LHCN-M2 (cell line): ENCODE results near the gene NRG3. TPM values are rescaled to one million over a fixed set of nuclear protein-coding genes. Genes with fewer than 3 reads are reported as not detected.

Experiments
- DNase-seq: peaks from one replicate; pipeline ENCODE4 v3.0.0-alpha.2; 2012; ENCODE audit warnings: low read depth
- total RNA-seq: library from RNA; depleted of rRNA; stranded (reverse); fragments of >200 nt; gene quantifications from 2 replicates; pipeline ENCODE4 v1.2.3, GENCODE V29; 2014

NRG3 gene
- total RNA-seq, 1 experiment from 2014 or later: not detected

DNA sequence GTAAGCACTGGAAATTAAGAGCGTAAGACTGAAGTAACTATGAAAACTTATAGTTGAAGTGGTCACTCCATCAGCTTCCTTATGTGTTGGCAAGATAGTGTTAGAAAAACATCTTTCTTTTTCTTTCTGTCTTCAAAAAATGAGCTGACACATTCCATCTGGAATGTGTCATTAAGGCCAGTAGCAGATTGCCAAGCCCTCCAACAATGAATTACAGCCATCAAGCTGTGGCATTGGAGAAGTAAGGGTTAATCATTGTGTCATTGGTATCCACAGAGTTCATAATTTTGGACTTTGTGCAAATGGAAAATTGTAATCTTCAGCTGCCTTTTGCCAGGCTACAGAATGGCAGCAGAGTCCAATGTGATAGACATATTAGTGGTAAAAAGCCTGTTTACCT lies 926.3 kb downstream of the NRG3 start:
- DNase-seq: no peak

DNA sequence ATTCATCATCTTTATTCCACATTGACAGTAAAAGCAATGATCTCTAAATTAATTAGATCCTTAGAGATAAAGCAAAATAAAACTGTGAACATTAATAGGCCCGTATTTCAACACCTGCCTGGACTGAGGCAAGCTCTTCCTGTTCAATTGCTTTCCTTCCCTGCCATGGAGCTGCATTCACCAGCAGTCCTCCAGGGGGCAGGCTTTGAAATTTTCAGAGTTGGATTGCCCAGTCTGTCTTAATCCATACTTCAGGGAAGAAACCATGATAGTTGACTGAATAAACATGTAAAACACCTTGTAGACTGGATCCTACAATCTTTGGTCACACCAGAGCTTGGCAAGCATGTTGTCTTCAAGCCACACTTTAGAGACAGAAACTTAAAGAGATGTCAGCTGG lies 936.6 kb downstream of the NRG3 start:
- no peak for DNase-seq

DNA sequence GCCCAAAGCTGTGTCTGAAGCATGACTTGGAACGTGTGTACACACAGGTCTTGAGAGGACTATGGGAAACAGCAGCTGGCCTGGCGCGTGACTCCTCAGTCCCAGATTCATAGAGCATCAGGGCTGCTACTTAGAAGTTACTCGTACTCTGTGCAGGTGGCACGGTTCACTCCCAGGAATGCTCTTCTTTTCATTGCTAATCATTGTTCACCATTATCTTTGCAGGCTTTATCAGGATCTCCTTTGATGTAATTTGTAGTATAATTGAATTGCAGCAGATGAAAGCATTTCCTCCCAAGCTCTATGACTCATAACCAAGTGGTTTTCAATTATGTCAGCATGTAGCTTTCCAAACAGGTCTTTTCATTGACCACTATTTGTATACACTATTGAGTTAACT lies 938.9 kb downstream of the NRG3 start:
- no peak for DNase-seq

DNA sequence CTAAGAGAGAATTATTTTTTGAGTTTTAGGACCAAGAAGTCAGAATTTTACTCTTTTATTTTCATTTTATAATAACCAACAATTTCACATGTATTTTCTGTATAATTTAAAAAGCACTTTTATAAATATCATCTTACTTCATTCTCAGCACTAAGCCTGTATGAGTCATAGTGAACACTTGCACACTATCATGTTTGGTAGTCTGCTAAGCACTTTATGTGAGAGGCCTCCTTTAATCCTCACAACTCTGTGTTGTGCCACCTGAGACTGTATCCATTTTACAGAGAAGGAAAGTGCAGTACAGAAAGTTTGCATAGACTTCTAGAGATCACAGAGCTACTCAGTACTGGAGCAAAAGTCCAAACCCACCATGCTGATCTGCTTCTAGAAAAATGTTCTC lies 939.6 kb downstream of the NRG3 start:
- DNase-seq: no peak

DNA sequence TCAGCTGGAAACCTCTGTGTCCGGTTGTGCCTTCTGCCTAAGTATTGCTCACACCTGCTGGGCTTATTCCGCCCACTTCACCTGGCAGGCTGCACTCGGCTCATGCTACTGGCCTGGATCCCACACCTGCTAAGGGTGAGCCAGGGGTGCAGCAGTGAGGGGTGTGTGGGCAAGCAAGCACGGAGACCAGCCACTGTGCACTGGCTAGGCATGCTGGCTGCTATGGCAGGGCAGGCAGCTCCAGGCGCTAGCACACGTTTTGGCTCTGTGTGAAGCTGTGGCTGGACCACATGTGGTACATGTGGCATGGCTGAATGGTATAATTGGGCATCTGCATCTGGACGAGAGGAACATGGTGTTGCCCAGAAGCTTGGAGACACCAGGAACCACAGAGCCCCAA lies 940.7 kb downstream of the NRG3 start:
- DNase-seq: no peak

DNA sequence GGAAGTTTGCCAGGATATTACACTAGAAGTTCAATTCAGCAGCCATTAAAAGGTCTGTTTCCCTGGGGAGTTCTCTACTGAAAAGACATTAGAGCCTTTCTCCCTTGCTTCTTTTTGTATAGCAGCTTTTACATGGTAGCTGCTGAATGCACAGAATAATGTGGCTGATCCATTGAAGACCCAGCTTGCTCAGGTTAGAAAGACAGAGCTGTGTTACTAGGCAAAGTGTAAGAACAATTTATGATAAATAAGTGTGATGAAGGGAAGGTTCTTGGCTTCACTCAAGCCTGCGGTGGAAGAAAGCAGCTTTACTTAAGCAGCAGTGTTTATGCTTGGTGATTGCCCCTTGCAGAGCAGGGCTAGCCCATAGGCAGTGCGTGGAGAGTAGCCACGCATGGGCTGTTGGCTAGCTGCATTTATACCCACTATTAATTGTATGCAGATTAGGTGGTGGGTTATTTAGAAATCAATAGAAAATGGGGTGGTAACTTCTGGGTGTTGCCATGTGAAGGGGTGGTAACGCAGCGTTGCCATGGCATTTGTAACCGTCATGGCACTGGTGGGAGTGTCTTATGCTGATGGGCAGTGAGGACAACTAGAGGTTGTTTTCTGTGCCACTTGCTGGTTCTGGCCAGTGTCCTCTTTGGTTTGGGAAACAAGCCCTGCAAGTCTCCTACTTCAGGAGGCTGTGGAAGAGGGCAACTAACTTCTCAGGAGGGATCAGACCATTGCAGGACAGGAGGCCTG lies 942.9 kb downstream of the NRG3 start:
- DNase-seq: no peak

DNA sequence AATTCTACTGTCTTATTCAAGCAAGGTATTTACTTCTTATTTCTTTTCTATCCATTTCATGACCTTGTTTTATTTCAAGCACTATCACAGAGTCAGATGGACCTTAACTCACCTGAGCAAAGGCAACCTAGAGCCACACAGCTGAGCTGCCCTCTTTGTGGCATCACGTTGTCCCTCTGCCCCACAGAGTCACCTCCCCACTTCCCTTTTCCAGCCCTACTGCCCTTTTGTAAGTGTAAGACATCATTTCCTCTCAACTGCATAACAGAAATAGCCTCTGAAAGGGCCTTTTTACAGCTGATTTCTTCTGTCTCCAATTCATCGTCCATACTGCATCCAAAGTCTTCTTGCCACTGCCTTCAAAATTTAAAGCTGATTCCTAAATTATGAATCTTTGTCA lies 946.0 kb downstream of the NRG3 start:
- no peak for DNase-seq

DNA sequence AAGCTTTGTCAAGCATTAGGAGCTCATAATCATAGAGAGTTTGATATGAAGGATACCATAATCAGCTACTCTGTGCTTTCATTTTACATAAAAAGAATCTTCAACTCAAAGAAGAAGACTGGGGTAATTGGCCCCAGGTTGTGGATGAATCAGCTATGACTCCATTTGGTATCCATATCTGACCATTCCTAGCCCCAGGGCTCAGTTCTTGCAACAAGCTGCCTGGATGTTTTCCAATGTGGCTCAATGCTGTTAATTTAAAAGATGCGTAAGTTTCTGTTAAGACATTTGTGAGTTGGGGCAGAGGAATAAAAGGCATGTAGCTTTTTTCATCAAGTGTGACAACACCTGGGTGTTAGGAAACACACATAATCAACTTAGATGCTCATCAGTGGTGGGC lies 951.1 kb downstream of the NRG3 start:
- no peak for DNase-seq

DNA sequence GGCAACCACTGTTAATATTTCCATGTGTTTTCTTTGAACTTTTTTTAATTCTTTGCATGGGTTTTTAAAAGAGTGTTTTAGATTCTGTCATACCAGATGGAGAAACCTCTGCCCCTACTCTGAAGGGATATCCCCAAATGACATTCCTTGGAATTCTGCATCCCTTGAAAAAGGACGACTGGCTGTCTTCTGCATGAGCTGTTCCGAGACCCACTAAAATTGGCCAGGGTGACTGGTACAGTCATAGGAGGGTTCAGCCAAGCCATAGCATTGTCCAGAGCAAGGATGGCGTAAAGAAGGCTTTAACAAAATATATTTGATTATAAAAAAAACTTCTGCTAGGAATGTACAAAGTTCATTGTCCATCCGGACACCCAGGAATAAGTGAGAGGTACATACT lies 952.9 kb downstream of the NRG3 start:
- no peak for DNase-seq

DNA sequence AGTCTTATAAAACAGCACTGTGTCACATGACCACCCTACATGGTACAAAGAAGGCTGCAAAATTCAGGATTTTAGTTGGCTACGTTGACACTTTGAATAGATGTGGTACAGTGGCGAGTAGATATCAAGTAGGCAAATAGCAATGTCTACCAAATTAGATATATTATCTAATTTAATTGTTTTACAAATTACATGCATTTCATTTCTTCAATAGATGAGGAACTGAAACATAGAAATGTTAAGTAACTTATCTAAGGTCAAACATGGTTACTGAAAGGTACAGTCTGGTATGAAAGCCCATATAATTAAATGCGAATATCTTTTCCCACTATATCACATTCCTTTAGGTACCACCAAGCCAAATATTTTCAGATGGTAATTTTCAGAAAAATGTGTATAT lies 972.2 kb downstream of the NRG3 start:
- DNase-seq: no peak

DNA sequence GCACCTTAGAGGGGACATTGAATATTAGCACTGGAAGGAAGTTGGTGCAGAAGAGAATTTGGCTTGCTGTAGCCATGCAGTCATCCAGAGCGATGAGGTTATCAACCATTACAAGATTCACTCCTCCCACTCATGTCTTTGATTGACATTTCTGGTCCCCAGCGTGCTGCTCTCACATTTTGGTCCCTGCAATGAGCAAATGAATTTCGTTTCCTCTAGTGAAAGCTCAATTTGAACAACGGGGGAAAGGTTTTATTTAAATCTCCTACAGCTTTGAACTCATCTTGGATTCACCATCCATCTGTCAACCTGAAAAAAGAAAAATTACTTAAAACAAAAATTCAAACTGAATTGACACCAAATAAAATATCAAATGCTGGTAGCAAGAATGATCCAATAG lies 975.2 kb downstream of the NRG3 start:
- no peak for DNase-seq

DNA sequence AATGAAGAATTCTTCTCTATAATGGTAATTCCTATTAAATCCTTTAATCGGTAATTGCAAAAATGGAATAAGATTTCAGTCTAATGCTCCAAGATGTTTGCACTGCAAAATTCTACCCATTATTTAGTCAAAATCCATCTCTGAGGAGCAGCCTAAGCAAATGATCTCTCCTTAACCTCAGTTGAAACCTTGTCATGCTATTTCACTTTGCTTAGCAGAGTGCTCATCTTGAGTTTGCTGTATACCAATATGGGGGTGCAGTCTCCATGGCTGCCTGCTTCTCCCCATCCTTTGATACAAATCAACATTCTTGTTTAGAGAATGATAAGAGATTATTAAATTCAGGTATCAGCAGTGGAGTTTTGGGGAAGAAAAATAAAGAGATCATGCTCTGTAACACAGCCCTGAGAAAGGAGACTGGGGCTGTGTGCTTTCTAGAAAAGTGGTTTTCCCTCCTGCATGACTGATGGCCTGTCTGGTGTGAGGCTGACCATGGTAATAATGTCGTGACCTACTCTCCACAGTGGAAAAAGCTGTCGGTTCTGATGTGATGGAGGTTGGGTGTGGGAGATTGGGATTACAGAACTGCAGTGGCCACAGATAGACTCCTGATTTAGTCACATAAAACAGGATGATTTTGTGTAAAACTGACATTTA lies 982.1 kb downstream of the NRG3 start:
- no peak for DNase-seq

DNA sequence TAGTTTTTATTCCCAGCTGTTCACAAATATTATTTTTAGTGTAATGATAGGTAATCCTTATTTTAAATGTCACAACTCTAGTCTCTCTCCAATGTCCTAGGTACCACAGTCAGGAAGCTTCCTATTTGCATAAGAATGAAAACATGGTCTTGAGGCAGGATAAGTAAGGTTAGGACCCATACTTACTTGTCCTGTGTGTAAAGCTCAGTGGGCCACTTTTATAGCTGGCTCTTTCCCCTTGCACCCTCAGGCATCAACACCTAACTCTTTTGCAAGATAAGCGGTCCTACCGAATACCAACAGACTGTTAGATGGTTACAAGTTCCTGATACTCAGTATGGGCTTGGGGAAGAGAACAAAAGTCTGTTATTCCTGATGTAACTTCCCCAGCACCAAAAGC lies 986.9 kb downstream of the NRG3 start:
- no peak for DNase-seq

DNA sequence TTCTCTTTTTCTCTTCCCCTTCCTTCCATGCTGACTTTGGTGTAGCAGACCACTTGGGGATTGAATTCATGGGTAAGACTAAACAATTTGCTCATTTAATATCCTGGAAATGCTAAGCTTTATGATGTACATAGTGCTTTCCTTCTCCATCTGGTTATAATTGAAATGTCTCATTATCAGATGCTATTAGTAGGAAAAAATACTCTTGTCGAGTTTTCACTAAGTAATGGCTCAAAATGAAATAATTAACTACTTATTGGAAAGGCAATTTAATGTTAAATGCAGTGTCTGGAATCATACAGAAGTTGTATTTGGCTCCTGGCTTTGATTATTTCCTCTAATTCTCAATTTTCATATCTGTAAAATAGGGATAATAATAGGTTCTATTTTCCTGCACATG lies 990.4 kb downstream of the NRG3 start:
- DNase-seq: no peak

DNA sequence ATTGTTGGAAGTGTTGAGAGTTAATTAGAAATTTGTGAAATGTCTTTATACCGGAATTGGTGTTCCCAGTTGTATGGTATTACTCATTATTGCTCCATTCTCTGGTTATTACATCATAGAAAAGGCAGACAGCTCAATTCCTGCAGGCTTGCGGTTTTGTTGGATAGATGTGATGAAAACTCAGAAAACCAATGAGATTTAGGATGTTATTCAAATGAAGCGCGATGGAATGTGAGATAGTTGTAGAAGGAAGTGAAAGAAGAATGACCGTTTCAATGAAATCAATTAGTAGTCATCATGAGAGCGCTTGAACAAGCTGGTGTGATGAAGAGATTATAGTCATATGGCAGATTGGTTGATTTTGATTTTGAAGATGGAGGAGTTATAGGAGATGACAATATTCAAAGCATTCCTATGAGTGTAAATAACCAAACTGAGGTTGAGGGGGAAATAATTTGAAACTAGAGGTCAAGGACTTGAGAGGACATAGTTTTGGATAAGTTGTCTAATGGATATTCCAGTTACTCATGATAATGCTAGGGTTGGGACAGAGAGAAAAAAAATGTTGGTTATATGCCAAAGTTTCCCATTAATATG lies 991.5 kb downstream of the NRG3 start:
- peak; percentile 5 for DNase-seq

DNA sequence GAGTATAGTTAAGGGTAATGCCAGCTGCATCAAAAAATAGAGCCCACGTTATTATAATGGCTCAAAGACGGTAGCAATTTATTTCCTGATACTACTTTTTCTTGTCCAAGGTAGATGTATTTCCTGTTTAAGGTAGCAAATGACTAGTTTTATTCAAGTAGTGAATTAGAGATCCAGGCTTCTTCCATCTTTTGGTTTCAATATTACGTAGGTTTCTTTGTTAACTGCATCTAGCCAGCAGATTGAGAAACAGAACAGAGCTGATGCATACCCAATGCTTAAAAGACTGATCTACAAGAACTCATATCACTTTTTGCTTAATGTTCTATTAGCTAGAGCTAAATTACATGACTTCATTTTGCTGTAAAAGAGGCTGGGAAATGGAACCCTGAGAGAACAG lies 992.1 kb downstream of the NRG3 start:
- no peak for DNase-seq

DNA sequence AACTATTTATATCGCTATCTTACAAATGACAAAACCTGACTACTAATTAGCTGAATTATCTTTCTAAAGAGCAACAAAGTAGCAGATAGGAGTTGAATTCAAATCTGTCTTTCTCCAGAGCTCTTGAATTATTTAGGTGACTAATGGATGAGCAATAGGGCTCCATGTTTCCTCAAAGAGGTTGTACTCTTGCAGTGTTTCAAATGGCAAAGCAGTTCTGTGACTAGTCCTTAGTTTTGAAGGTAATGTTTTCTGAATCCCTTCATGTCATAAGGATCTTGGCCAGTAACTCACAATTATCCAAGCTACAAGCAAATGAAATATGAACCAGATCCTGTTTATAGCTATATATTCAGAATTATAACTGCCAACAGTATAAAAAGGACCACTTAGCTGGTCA lies 999.7 kb downstream of the NRG3 start:
- no peak for DNase-seq

DNA sequence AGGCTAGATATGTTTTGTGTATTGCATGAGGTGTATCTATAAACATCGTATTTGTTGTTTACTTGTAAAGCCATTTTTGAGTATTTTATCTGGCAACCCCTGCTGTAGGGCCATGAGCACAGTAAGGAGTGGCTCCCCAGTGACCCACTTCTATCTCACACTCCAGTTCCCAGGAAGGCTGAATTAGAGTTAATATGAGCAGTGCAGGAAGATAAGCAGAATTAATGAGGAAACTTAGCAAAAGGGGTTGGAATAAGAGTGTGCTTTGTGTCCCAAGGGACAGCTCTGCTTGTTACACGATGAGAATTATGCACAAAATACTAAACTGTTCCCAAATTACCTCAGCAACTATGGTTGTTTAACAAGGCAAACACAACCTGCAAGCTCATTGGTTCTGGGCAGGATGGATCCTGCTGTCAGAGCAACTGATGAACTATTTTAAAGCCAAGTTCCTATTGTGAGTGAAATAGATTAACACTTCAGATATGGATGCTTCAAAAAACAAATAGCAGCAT lies 1005.8 kb downstream of the NRG3 start:
- no peak for DNase-seq

DNA sequence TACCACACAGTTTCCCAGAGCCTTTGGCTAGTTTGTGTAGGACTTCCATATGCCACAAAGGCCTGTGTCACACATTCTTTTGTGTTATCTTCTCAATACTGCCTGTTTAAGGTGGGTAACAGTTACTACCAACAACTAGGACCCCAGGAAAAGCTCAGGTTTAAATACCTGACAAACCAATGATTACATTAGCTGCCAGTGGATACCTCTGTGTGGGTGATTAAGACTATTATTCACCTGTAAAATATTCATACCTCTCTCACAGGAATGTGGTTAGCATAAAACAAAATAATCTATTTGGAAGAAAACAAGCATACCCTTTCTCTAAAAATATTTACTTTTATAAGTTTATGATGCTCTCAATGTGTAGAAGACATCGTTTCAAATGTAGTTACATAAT lies 1007.7 kb downstream of the NRG3 start:
- DNase-seq: no peak

DNA sequence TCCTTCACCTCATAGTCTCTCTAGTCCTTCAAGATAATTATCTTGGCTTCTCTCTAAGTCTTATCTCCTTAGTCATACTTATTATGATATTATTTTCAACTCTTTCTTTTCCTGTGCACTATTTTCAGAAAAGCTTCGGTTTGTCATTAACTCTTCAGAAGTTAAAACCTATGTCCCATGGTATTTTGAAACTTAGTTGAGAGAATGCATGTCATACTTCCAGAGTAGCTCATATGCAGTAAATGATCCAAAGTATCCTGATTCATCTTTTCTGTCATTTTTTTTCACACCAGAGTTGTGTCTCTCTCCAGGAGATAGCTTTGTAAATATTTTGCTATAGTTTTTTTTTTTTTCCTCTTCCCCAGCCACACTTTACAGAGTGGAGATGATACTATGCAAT lies 1008.6 kb downstream of the NRG3 start:
- no peak for DNase-seq

DNA sequence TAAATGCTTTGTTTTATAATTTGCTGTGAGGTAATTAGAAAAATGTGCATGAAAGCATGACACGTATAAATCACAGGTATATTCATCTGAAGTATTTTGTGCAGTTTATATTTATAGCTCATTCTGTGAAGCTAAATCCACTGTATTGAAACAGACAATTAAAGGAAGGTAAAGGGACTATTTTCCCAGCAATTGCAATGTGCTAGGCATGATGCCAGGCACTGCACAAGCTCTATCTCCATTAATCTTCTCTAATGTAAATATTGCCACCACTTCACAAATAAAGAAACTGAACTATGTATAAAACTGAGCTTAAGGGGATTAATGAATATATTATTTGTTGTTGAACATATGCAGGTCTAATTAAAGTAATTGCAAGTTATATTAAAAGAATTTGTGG lies 1012.5 kb downstream of the NRG3 start:
- no peak for DNase-seq

DNA sequence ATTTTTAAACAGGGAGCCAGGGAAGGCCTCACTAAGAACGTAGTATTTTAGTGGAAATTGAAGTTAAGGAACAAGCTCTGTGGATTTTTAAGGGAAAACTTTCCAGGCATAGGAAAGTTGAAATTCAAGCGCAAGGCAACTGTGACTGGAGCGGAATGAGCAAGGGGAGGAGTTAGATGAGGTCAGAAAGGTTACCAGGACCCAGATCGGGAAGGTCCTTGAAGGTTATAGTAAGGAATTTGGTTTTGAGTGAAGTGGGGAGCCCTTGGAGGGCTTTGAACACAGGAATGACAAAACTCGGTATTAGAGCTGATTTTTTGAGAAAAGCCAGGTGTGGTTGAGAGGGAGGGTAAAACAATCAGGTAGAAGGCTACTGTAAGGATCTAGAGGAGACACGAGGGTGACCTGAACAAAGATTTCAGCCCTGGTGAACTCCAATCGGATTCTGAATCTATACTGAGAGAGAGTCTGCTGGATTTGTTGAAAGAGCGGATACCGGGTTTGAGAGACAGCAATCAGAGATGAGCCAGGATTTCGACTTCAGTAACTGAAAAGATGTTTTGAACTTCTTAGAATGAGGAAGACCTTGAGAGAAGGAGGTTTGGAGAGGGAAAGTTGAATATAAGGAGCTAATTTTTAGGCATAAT lies 1013.9 kb downstream of the NRG3 start:
- DNase-seq: no peak

DNA sequence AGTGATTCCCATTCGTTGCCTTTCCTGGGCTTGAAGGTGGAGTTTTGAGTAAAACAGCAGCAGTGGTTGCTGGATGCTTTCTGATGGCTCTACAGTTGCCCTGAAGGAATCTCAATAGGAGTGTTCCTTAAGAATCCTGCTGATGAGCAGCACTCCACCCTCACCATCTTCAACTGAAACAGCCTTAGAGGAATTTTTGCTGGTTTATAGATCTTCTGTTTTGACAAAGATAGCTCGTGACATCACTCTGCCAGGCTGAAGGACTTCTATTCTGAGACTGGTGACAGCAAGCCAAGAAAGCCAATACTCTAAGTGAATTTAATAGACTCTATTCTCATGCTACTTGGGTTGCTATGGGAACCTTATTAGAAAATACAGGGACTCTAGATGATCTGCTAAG lies 1014.7 kb downstream of the NRG3 start:
- no peak for DNase-seq
